GM23338 (cell line): ENCODE results near the gene SURF4. TPM values are rescaled to one million over a fixed set of nuclear protein-coding genes. Genes with fewer than 3 reads are reported as not detected.

Experiments used
- ATAC-seq: fragments of 200-7000 bp; cut with Tn5 transposase; 3 replicates; pipeline ENCODE4 v1.9.1; 2020
- DNase-seq: peaks from one replicate; pipeline ENCODE4 v3.0.0-alpha.2; 2015; ENCODE audit warnings: low spot score
- H2AFZ ChIP-seq: fragments of 200-600 bp; sonication (generic); 2 replicates; pipeline ENCODE4 v1.8.0; 2016; ENCODE audit warnings: antibody characterized with exemption, mild to moderate bottlenecking, moderate library complexity
- H3F3A ChIP-seq: fragments of 200-600 bp; sonication (generic); replicated peaks from 2 replicates; pipeline ENCODE4 v1.8.0; 2017; ENCODE audit warnings: antibody characterized with exemption, mixed run types, low read depth
- H3K27ac ChIP-seq: fragments of 200-600 bp; sonication (generic); 2 replicates; pipeline ENCODE4 v1.6.1; 2016; ENCODE audit warnings: low read depth
- H3K27me3 ChIP-seq: fragments of 200-600 bp; sonication (generic); 2 replicates; pipeline ENCODE4 v1.8.0; 2016; ENCODE audit warnings: mild to moderate bottlenecking, mixed run types, moderate library complexity; ENCODE audit not compliant: insufficient read depth
- H3K36me3 ChIP-seq: fragments of 200-600 bp; sonication (generic); 2 replicates; pipeline ENCODE4 v1.8.0; 2016; ENCODE audit warnings: mild to moderate bottlenecking; ENCODE audit not compliant: insufficient read depth
- H3K4me1 ChIP-seq: fragments of 200-600 bp; sonication (generic); 2 replicates; pipeline ENCODE4 v1.8.0; 2016; ENCODE audit warnings: mild to moderate bottlenecking, moderate library complexity; ENCODE audit not compliant: insufficient read depth
- H3K4me2 ChIP-seq: fragments of 200-600 bp; sonication (generic); 2 replicates; pipeline ENCODE4 v1.7.1; 2017; ENCODE audit warnings: mixed run types
- H3K4me3 ChIP-seq: fragments of 200-600 bp; sonication (generic); 2 replicates; pipeline ENCODE4 v1.6.1; 2016; ENCODE audit warnings: mixed run types
- H3K79me2 ChIP-seq: fragments of 200-600 bp; sonication (generic); replicated peaks from 2 replicates; pipeline ENCODE4 v1.8.0; 2017; ENCODE audit warnings: mild to moderate bottlenecking; ENCODE audit not compliant: insufficient read depth
- H3K9me2 ChIP-seq: fragments of 200-600 bp; sonication (generic); 2 replicates; pipeline ENCODE4 v1.8.0; 2017; ENCODE audit not compliant: insufficient read depth
- H4K20me1 ChIP-seq: fragments of 200-600 bp; sonication (generic); replicated peaks from 2 replicates; pipeline ENCODE4 v1.8.0; 2017; ENCODE audit warnings: mild to moderate bottlenecking; ENCODE audit not compliant: insufficient read depth
- H3K27ac Mint-ChIP-seq: 2 replicates; pipeline ENCODE4 v1.8.0; 2020; ENCODE audit warnings: inconsistent platforms, mild to moderate bottlenecking, moderate library complexity, mixed read lengths
- H3K27me3 Mint-ChIP-seq: 3 replicates; pipeline ENCODE4 v1.8.0; 2022; ENCODE audit warnings: low read depth, mild to moderate bottlenecking, moderate library complexity, mixed read lengths, inconsistent platforms; ENCODE audit not compliant: insufficient read depth, poor library complexity
- H3K36me3 Mint-ChIP-seq: 3 replicates; pipeline ENCODE4 v1.8.0; 2021; ENCODE audit warnings: low read depth, mild to moderate bottlenecking, inconsistent platforms, moderate library complexity, mixed read lengths
- H3K4me1 Mint-ChIP-seq: 3 replicates; pipeline ENCODE4 v1.8.0; 2020; ENCODE audit warnings: mild to moderate bottlenecking, inconsistent platforms, mixed read lengths
- H3K4me3 Mint-ChIP-seq: 3 replicates; pipeline ENCODE4 v1.8.0; 2021; ENCODE audit warnings: moderate library complexity, mild to moderate bottlenecking, inconsistent platforms, mixed read lengths
- H3K9me3 Mint-ChIP-seq: 3 replicates; pipeline ENCODE4 v1.8.0; 2020; ENCODE audit warnings: moderate library complexity, mild to moderate bottlenecking, inconsistent platforms, mixed read lengths
- CREB1 ChIP-seq: fragments of 250-450 bp; sonication (Bioruptor Pico); IDR thresholded peaks from 2 replicates; pipeline ENCODE4 v1.5.0; 2020; ENCODE audit warnings: low read depth, mild to moderate bottlenecking, moderate library complexity
- EZH2 ChIP-seq: fragments of 200-600 bp; sonication (generic); IDR thresholded peaks from one replicate; pipeline ENCODE4 v1.8.0; 2017; ENCODE audit warnings: antibody characterized with exemption, mild to moderate bottlenecking, low read depth; ENCODE audit not compliant: unreplicated experiment
- EZH2phosphoT487 ChIP-seq: fragments of 200-600 bp; sonication (generic); IDR thresholded peaks from one replicate; pipeline ENCODE4 v1.8.1; 2018; ENCODE audit warnings: antibody characterized with exemption; ENCODE audit not compliant: unreplicated experiment
- JUNB ChIP-seq: IDR thresholded peaks from one replicate; pipeline ENCODE4 v1.6.1; 2016; ENCODE audit warnings: antibody characterized with exemption; ENCODE audit not compliant: unreplicated experiment
- NANOG ChIP-seq: IDR thresholded peaks from 2 replicates; pipeline ENCODE4 v1.6.1; 2016; ENCODE audit warnings: antibody characterized with exemption, borderline replicate concordance
- POLR2AphosphoS5 ChIP-seq: IDR thresholded peaks from 2 replicates; pipeline ENCODE4 v1.6.1; 2016; ENCODE audit warnings: antibody characterized with exemption, low read depth
- STAT1 ChIP-seq: IDR thresholded peaks from one replicate; pipeline ENCODE4 v1.6.1; 2016; ENCODE audit warnings: antibody characterized with exemption; ENCODE audit not compliant: unreplicated experiment
- ZNF114 ChIP-seq: fragments of 250-450 bp; sonication (Bioruptor Pico); IDR thresholded peaks from 2 replicates; pipeline ENCODE4 v1.5.0; 2020; ENCODE audit warnings: mild to moderate bottlenecking, moderate library complexity
- ZNF331 ChIP-seq: fragments of 250-450 bp; sonication (Bioruptor Pico); IDR thresholded peaks from 2 replicates; pipeline ENCODE4 v1.5.0; 2020; ENCODE audit warnings: low read depth, mild to moderate bottlenecking, moderate library complexity
- polyA plus RNA-seq: library from polyadenylated mRNA; unstranded; fragments of >200 nt; fragmentation: Nextera tagmentation; extraction: Ambion mirVana; gene quantifications from 2 replicates; pipeline ENCODE4 v1.2.1, GENCODE V29; 2016
- total RNA-seq: library from RNA; depleted of rRNA; stranded (reverse); fragments of >200 nt; shearing (Covaris generic); gene quantifications from 2 replicates; pipeline ENCODE4 v1.2.3, GENCODE V29; 2014
- TF ChIP-seq, protein P1 (sequence below): IDR thresholded peaks from one replicate; pipeline ENCODE4 v1.6.1; 2018; ENCODE audit warnings: antibody characterized with exemption; ENCODE audit not compliant: unreplicated experiment
- TF ChIP-seq, protein P2 (sequence below): IDR thresholded peaks from 2 replicates; pipeline ENCODE4 v1.6.1; 2016; ENCODE audit warnings: antibody characterized with exemption
- TF ChIP-seq, protein P3 (sequence below), 2 experiments: fragments of 200-600 bp in 1 of 2; sonication (generic) in 1 of 2; conservative IDR thresholded peaks; 2 replicates each; pipeline versions ENCODE4 v1.5.1 to v1.6.1; 2016 to 2017; ENCODE audit warnings: antibody characterized with exemption in 2 of 2, low read depth in 2 of 2, mild to moderate bottlenecking in 2 of 2, moderate library complexity in 1 of 2
- TF ChIP-seq, protein P4 (sequence below): fragments of 250-450 bp; sonication (Bioruptor Pico); IDR thresholded peaks from 2 replicates; pipeline ENCODE4 v1.5.0; 2020; ENCODE audit warnings: mild to moderate bottlenecking, moderate library complexity

Gene SURF4
- total and polyA plus RNA-seq, 2 experiments from 2014 or later: 66.3 to 242 TPM

DNA sequence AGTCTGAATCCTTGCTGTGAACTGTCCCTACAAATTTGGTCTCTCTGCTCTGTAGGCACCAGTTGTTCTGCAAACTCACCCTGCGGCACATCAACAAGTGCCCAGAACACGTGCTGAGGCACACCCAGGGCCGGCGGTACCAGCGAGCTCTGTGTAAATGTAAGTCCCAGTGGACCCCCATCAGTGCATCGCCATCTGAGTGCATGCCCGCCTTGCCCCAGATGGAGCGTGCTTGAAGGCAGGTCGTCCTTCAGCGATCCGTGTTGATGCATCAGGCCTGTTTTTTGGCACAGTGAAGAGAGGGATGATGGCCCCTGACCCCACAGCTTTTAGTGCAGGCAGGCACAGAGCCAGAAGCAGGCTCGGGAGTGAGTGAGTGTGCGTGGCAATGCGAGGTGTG is 18.2 kb downstream of the SURF4 start:
- TF ChIP-seq CREB1 (CRISPR knock-in tag) (no peak), ZNF331 (CRISPR knock-in tag) (no peak), NANOG (no peak), POLR2AphosphoS5 (no peak), ZNF114 (CRISPR knock-in tag) (no peak), JUNB (no peak), EZH2phosphoT487 (no peak), EZH2 (no peak), STAT1 (no peak)
- TF ChIP-seq, protein P1, sequence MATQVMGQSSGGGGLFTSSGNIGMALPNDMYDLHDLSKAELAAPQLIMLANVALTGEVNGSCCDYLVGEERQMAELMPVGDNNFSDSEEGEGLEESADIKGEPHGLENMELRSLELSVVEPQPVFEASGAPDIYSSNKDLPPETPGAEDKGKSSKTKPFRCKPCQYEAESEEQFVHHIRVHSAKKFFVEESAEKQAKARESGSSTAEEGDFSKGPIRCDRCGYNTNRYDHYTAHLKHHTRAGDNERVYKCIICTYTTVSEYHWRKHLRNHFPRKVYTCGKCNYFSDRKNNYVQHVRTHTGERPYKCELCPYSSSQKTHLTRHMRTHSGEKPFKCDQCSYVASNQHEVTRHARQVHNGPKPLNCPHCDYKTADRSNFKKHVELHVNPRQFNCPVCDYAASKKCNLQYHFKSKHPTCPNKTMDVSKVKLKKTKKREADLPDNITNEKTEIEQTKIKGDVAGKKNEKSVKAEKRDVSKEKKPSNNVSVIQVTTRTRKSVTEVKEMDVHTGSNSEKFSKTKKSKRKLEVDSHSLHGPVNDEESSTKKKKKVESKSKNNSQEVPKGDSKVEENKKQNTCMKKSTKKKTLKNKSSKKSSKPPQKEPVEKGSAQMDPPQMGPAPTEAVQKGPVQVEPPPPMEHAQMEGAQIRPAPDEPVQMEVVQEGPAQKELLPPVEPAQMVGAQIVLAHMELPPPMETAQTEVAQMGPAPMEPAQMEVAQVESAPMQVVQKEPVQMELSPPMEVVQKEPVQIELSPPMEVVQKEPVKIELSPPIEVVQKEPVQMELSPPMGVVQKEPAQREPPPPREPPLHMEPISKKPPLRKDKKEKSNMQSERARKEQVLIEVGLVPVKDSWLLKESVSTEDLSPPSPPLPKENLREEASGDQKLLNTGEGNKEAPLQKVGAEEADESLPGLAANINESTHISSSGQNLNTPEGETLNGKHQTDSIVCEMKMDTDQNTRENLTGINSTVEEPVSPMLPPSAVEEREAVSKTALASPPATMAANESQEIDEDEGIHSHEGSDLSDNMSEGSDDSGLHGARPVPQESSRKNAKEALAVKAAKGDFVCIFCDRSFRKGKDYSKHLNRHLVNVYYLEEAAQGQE: no peak
- TF ChIP-seq, protein P2, sequence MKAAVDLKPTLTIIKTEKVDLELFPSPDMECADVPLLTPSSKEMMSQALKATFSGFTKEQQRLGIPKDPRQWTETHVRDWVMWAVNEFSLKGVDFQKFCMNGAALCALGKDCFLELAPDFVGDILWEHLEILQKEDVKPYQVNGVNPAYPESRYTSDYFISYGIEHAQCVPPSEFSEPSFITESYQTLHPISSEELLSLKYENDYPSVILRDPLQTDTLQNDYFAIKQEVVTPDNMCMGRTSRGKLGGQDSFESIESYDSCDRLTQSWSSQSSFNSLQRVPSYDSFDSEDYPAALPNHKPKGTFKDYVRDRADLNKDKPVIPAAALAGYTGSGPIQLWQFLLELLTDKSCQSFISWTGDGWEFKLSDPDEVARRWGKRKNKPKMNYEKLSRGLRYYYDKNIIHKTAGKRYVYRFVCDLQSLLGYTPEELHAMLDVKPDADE: no peak
- TF ChIP-seq, protein P3, sequence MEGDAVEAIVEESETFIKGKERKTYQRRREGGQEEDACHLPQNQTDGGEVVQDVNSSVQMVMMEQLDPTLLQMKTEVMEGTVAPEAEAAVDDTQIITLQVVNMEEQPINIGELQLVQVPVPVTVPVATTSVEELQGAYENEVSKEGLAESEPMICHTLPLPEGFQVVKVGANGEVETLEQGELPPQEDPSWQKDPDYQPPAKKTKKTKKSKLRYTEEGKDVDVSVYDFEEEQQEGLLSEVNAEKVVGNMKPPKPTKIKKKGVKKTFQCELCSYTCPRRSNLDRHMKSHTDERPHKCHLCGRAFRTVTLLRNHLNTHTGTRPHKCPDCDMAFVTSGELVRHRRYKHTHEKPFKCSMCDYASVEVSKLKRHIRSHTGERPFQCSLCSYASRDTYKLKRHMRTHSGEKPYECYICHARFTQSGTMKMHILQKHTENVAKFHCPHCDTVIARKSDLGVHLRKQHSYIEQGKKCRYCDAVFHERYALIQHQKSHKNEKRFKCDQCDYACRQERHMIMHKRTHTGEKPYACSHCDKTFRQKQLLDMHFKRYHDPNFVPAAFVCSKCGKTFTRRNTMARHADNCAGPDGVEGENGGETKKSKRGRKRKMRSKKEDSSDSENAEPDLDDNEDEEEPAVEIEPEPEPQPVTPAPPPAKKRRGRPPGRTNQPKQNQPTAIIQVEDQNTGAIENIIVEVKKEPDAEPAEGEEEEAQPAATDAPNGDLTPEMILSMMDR (conservative IDR thresholded peaks at IDR 0.05; ENCODE audit: low read depth in 2 of 2): no peak
- TF ChIP-seq, protein P4, sequence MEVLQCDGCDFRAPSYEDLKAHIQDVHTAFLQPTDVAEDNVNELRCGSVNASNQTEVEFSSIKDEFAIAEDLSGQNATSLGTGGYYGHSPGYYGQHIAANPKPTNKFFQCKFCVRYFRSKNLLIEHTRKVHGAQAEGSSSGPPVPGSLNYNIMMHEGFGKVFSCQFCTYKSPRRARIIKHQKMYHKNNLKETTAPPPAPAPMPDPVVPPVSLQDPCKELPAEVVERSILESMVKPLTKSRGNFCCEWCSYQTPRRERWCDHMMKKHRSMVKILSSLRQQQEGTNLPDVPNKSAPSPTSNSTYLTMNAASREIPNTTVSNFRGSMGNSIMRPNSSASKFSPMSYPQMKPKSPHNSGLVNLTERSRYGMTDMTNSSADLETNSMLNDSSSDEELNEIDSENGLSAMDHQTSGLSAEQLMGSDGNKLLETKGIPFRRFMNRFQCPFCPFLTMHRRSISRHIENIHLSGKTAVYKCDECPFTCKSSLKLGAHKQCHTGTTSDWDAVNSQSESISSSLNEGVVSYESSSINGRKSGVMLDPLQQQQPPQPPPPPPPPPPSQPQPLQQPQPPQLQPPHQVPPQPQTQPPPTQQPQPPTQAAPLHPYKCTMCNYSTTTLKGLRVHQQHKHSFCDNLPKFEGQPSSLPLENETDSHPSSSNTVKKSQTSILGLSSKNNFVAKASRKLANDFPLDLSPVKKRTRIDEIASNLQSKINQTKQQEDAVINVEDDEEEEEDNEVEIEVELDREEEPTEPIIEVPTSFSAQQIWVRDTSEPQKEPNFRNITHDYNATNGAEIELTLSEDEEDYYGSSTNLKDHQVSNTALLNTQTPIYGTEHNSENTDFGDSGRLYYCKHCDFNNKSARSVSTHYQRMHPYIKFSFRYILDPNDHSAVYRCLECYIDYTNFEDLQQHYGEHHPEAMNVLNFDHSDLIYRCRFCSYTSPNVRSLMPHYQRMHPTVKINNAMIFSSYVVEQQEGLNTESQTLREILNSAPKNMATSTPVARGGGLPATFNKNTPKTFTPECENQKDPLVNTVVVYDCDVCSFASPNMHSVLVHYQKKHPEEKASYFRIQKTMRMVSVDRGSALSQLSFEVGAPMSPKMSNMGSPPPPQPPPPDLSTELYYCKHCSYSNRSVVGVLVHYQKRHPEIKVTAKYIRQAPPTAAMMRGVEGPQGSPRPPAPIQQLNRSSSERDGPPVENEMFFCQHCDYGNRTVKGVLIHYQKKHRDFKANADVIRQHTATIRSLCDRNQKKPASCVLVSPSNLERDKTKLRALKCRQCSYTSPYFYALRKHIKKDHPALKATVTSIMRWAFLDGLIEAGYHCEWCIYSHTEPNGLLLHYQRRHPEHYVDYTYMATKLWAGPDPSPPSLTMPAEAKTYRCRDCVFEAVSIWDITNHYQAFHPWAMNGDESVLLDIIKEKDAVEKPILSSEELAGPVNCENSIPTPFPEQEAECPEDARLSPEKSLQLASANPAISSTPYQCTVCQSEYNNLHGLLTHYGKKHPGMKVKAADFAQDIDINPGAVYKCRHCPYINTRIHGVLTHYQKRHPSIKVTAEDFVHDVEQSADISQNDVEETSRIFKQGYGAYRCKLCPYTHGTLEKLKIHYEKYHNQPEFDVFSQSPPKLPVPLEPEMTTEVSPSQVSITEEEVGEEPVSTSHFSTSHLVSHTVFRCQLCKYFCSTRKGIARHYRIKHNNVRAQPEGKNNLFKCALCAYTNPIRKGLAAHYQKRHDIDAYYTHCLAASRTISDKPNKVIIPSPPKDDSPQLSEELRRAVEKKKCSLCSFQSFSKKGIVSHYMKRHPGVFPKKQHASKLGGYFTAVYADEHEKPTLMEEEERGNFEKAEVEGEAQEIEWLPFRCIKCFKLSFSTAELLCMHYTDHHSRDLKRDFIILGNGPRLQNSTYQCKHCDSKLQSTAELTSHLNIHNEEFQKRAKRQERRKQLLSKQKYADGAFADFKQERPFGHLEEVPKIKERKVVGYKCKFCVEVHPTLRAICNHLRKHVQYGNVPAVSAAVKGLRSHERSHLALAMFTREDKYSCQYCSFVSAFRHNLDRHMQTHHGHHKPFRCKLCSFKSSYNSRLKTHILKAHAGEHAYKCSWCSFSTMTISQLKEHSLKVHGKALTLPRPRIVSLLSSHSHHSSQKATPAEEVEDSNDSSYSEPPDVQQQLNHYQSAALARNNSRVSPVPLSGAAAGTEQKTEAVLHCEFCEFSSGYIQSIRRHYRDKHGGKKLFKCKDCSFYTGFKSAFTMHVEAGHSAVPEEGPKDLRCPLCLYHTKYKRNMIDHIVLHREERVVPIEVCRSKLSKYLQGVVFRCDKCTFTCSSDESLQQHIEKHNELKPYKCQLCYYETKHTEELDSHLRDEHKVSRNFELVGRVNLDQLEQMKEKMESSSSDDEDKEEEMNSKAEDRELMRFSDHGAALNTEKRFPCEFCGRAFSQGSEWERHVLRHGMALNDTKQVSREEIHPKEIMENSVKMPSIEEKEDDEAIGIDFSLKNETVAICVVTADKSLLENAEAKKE: no peak
- Mint-ChIP-seq H3K27ac (no peak overlapping the region), H3K27me3 (peaks cover 19% of the 10 kb centered on the region), H3K4me3 (peak overlapping the region; percentile 79), H3K4me1 (peaks cover 8% of the 10 kb centered on the region; the same call in 2 of the 3 replicates), H3K36me3 (peaks cover 54% of the 10 kb centered on the region), H3K9me3 (no peaks in the 10 kb centered on the region)
- peaks cover 23% of the 10 kb centered on the region for H3K79me2 ChIP-seq
- ATAC-seq (no peak), DNase-seq (no peak)
- peak overlapping the region; percentile 94 for H3K4me3 ChIP-seq
- no peaks in the 10 kb centered on the region for H3K9me2 ChIP-seq
- no peak overlapping the region for H3K27ac ChIP-seq
- H3K4me1 ChIP-seq: peaks cover 8% of the 10 kb centered on the region; the same call in 1 of the 2 replicates
- peaks cover 28% of the 10 kb centered on the region for H3F3A ChIP-seq
- H3K4me2 ChIP-seq: peak overlapping the region; percentile 93
- H4K20me1 ChIP-seq: peaks cover 13% of the 10 kb centered on the region; the same call in 1 of the 2 replicates
- peaks cover 9% of the 10 kb centered on the region for H3K36me3 ChIP-seq
- no peaks in the 10 kb centered on the region for H3K27me3 ChIP-seq
- H2AFZ ChIP-seq: no peak overlapping the region
